Thyroid gland (tissue), 4 donors: ENCODE measurements around the gene PTP4A2. TPM values are rescaled to one million over a fixed set of nuclear protein-coding genes. Genes with fewer than 3 reads are reported as not detected.
"Not testable (repeated sequence)": the region's sequence is repeated elsewhere in the genome, so short reads cannot be mapped to it uniquely, and the experiment has no call there.

Source experiments
- DNase-seq, 2 donors: peaks; one replicate each; pipeline ENCODE4 v3.0.0-alpha.2; 2019
- H3K27ac ChIP-seq, 3 donors: fragments of 200-600 bp; sonication (generic); 1 replicate in 2 of 3; 2 replicates in 1 of 3; pipeline ENCODE4 v1.5.1; 2016 to 2019; ENCODE audit warnings: mild to moderate bottlenecking in 1 of 3, moderate library complexity in 1 of 3
- H3K27me3 ChIP-seq: fragments of 200-600 bp; sonication (generic); one replicate; pipeline ENCODE4 v1.5.1; 2019
- H3K36me3 ChIP-seq, 2 donors: fragments of 200-600 bp; sonication (generic); one replicate each; pipeline ENCODE4 v1.5.1; 2016 to 2019
- H3K4me1 ChIP-seq, 2 donors: fragments of 200-600 bp; sonication (generic); one replicate each; pipeline ENCODE4 v1.5.1; 2017 to 2019
- H3K4me3 ChIP-seq, 3 donors: fragments of 200-600 bp; sonication (generic); replicated peaks in 1 of 3; 1 replicate in 2 of 3; 2 replicates in 1 of 3; pipeline ENCODE4 v1.5.1; 2016; ENCODE audit warnings: mild to moderate bottlenecking in 1 of 3
- H3K9me3 ChIP-seq: fragments of 200-600 bp; sonication (generic); one replicate; pipeline ENCODE4 v1.5.1; 2017
- POLR2A ChIP-seq, 2 donors: fragments of 450-650 bp; IDR thresholded peaks; one replicate each; pipeline ENCODE4 v1.6.1; 2017; ENCODE audit warnings: antibody characterized with exemption in 2 of 2, mild to moderate bottlenecking in 2 of 2, moderate library complexity in 1 of 2
- WGBS, 2 donors: methylation state at CpG; one replicate each; pipeline ENCODE4 v1.1.5; 2017; 5-methylcytosine and 5-hydroxymethylcytosine counted together
- intact Hi-C: fragments of 100-400 bp; cut with DNase I; formaldehyde crosslinking; loops from one replicate; pipeline ENCODE4 v1.15.1; 2023
- total RNA-seq, 4 donors: library from RNA; depleted of rRNA; stranded (reverse); fragments of >200 nt; gene quantifications; one replicate each; pipeline ENCODE4 v1.2.3, GENCODE V29; 2016
- TF ChIP-seq, protein P1 (sequence below), 6 experiments: fragments of 200-600 bp in 3 of 6; fragments of 450-650 bp in 3 of 6; sonication (generic) in 3 of 6; IDR thresholded peaks; one replicate each; pipeline ENCODE4 v1.5.1; 2016 to 2019; ENCODE audit warnings: antibody characterized with exemption in 6 of 6, mild to moderate bottlenecking in 2 of 6, inconsistent platforms in 1 of 6, moderate library complexity in 1 of 6

The PTP4A2 gene
- total RNA-seq, 4 donors from 2014 or later: 204 to 507 (median 328) TPM

DNA sequence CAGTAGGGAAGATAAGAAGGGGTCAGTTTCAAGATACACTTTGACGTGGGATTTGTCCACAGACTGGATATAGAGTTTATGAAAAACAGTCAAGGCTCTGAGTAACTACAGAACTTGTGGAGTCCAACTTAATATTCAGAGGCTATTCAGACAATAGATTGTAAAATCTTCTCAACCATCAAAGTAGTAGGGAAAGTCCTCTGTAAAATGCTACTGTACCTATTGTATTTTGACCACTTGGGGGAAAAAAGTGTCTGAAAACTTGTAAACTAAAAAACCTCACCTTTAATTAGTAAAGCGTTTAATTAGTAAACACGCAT lies 10.5 kb downstream of the PTP4A2 start:
- Histone ChIP-seq H3K27ac (no peak overlapping the region), H3K4me3 (no peak overlapping the region), H3K9me3 (no peaks in the 10 kb centered on the region), H3K4me1 (peaks cover 55 to 82% of the 10 kb centered on the region in 2 donors), H3K27me3 (no peaks in the 10 kb centered on the region), H3K36me3 (no peaks in the 10 kb centered on the region)
- no peak for DNase-seq
- WGBS, 2 donors: 70 to 91% methylated on average over 3 of the region's 3 CpGs
- intact Hi-C loops: no loop called here
- TF ChIP-seq POLR2A (IDR thresholded peaks at IDR 0.05): no peak
- TF ChIP-seq, protein P1, sequence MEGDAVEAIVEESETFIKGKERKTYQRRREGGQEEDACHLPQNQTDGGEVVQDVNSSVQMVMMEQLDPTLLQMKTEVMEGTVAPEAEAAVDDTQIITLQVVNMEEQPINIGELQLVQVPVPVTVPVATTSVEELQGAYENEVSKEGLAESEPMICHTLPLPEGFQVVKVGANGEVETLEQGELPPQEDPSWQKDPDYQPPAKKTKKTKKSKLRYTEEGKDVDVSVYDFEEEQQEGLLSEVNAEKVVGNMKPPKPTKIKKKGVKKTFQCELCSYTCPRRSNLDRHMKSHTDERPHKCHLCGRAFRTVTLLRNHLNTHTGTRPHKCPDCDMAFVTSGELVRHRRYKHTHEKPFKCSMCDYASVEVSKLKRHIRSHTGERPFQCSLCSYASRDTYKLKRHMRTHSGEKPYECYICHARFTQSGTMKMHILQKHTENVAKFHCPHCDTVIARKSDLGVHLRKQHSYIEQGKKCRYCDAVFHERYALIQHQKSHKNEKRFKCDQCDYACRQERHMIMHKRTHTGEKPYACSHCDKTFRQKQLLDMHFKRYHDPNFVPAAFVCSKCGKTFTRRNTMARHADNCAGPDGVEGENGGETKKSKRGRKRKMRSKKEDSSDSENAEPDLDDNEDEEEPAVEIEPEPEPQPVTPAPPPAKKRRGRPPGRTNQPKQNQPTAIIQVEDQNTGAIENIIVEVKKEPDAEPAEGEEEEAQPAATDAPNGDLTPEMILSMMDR (IDR thresholded peaks at IDR 0.05): no peak

DNA sequence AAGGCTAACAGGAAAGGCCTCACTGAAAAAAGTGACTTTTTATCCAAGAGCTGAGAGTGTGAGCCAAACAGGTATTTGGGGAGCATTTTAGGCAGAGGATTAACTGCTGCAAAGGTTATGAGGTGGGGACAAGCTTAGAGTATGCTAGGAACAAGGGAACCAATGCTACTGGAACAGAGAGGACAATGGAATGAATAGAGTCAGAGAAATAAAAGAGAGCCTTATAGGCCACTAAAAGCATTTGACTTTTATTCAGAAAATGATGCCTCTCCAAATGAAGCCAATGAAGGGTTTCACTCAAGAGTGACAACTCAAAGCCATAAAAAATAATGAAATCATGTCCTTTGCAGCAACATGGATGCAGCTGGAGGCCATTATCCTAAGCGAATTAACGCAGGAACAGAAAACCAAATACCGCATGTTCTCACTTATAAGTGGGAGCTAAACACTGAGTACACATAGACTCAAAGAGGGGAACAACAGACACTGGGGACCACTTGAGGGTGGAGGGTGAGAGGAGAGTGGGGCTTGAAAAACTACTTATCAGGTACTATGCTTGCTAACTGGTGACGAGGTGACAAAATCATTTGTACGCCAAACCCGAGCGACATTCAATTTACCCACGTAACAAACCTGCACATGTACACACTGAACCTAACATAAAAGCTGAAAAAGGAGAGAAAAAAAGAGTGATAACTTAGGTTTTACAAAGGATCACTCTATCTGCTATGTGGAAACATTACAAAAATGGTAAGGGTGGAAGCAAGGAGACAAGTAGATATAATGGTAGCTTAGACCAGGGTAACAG lies 11.1 kb downstream of the PTP4A2 start:
- no peak overlapping the region for H3K27ac ChIP-seq
- no peaks in the 10 kb centered on the region for H3K9me3 ChIP-seq
- H3K4me3 ChIP-seq: no peak overlapping the region
- TF ChIP-seq POLR2A (IDR thresholded peaks at IDR 0.05): no peak
- TF ChIP-seq, protein P1 (IDR thresholded peaks at IDR 0.05): no peak
- 69 to 76% methylated on average over 8 of the region's 8 CpGs for WGBS, 2 donors
- DNase-seq: no peak
- H3K36me3 ChIP-seq: no peaks in the 10 kb centered on the region
- intact Hi-C loops: no loop called here
- no peaks in the 10 kb centered on the region for H3K27me3 ChIP-seq
- H3K4me1 ChIP-seq: peaks cover 57 to 82% of the 10 kb centered on the region in 2 donors

DNA sequence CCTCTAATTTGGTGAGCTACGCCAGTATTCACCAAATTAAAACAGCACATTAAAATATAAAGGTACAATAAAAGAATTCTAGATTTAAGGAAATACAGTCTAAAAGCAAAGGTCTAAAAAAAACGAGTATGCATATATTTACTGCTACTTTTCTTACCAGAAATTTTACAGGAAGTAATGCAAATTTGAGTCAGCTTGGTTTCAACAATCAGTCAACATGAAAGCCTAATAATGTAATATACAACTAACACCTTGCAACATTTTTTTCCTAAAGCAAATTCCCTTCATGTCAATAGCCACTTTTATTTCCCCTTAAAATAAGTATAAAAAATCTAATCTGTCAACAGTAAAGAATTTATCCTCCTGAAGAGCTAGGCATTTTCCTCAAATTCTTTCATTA lies 11.9 kb downstream of the PTP4A2 start:
- DNase-seq: no peak
- no peak for TF ChIP-seq POLR2A (IDR thresholded peaks at IDR 0.05)
- TF ChIP-seq, protein P1 (IDR thresholded peaks at IDR 0.05): no peak
- Histone ChIP-seq H3K27me3 (no peaks in the 10 kb centered on the region), H3K9me3 (no peaks in the 10 kb centered on the region), H3K4me3 (no peak overlapping the region), H3K4me1 (peaks cover 57 to 78% of the 10 kb centered on the region in 2 donors), H3K36me3 (no peaks in the 10 kb centered on the region), H3K27ac (no peak overlapping the region)
- intact Hi-C loops: no loop called here
- 79 to 80% methylated on average over 2 of the region's 2 CpGs for WGBS, 2 donors

DNA sequence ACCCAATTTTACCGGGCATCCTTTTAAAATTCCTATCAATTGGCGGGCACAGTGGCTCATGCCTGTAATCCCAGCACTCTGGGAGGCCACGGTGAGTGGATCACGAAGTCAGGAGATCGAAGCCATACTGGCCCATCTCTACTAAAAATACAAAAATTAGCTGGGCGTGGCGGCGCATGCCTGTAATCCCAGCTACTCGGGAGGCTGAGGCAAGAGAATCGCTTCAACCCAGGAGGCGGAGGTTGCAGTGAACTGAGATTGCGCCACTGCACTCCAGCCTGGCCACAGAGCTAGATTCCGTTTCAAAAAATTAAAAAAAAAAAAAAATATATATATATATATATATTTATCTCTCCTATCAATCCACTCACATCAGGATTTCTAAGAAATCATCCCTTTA lies 12.3 kb downstream of the PTP4A2 start:
- DNase-seq, H3K9me3 ChIP-seq, H3K27me3 ChIP-seq, H3K4me3 ChIP-seq, intact Hi-C loops, H3K36me3 ChIP-seq, H3K27ac ChIP-seq: not testable (repeated sequence)
- WGBS, 2 donors: 85 to 97% methylated on average over 13 of the region's 13 CpGs
- peaks cover 57 to 74% of the 10 kb centered on the region in 2 donors for H3K4me1 ChIP-seq

DNA sequence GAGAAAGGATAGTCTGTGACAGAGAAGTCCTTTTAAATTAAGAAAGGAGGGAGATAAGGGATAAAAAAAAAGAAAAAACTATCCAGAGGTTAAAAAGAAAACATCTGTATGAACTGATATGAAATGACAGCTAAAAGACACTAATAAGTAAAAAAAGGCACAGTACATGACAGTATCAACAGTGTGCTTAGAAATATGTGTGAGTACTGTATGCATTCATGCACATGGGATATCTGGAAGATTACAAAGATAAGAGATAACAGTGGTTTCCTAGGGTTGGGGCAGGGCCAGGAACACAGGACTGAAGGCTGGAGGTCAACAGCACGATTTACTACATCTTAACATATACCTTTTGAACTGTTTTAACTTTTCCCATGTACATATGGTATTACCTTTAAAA lies 13.3 kb downstream of the PTP4A2 start:
- Histone ChIP-seq H3K27ac (no peak overlapping the region), H3K36me3 (no peaks in the 10 kb centered on the region), H3K9me3 (no peaks in the 10 kb centered on the region), H3K4me3 (no peak overlapping the region), H3K4me1 (peaks cover 50 to 66% of the 10 kb centered on the region in 2 donors), H3K27me3 (no peaks in the 10 kb centered on the region)
- intact Hi-C loops: no loop called here
- no peak for TF ChIP-seq POLR2A (IDR thresholded peaks at IDR 0.05)
- TF ChIP-seq, protein P1 (IDR thresholded peaks at IDR 0.05): no peak
- 48 to 62% methylated on average over 1 of the region's 1 CpG for WGBS, 2 donors
- DNase-seq: no peak
